IMR-90 (cell line): ENCODE results near the gene RAB4B.

Experiments used
- BHLHE40 ChIP-seq: fragments of 150-350 bp; IDR thresholded peaks from 2 replicates; pipeline ENCODE4 v1.6.1; 2016; ENCODE audit warnings: mild to moderate bottlenecking, low read depth, low read length
- CEBPB ChIP-seq: IDR thresholded peaks from 2 replicates; pipeline ENCODE4 v1.6.1; 2012; ENCODE audit warnings: low read depth, low read length, improper control_type of control experiment
- FOS ChIP-seq: fragments of 150-350 bp; IDR thresholded peaks from 2 replicates; pipeline ENCODE4 v1.6.1; 2016; ENCODE audit warnings: low read depth, low read length
- MAFK ChIP-seq: IDR thresholded peaks from 2 replicates; pipeline ENCODE4 v1.6.1; 2012; ENCODE audit warnings: low read depth, low read length, improper control_type of control experiment
- MAZ ChIP-seq: IDR thresholded peaks from 2 replicates; pipeline ENCODE4 v1.6.1; 2012; ENCODE audit warnings: low read depth, mild to moderate bottlenecking, low read length, improper control_type of control experiment, moderate library complexity, borderline replicate concordance
- MXI1 ChIP-seq: IDR thresholded peaks from 2 replicates; pipeline ENCODE4 v1.6.1; 2012; ENCODE audit warnings: low read depth, mild to moderate bottlenecking, low read length, moderate library complexity, borderline replicate concordance
- NFE2L2 ChIP-seq: fragments of 150-350 bp; IDR thresholded peaks from 2 replicates; pipeline ENCODE4 v1.6.1; 2016; ENCODE audit warnings: low read depth, mild to moderate bottlenecking, low read length
- POLR2A ChIP-seq: IDR thresholded peaks from 2 replicates; pipeline ENCODE4 v1.6.1; 2012; ENCODE audit warnings: mild to moderate bottlenecking, low read depth, low read length
- RAD21 ChIP-seq: IDR thresholded peaks from 2 replicates; pipeline ENCODE4 v1.6.1; 2012; ENCODE audit warnings: low read length, improper control_type of control experiment
- RFX5 ChIP-seq: IDR thresholded peaks from 2 replicates; pipeline ENCODE4 v1.8.0; 2012; ENCODE audit warnings: low read depth, mild to moderate bottlenecking, low read length, moderate library complexity
- SMC3 ChIP-seq: fragments of 150-350 bp; IDR thresholded peaks from 2 replicates; pipeline ENCODE4 v1.6.1; 2016; ENCODE audit warnings: low read depth, mild to moderate bottlenecking, antibody characterized with exemption, low read length, moderate library complexity
- TF ChIP-seq, protein P1 (sequence below): conservative IDR thresholded peaks from 2 replicates; pipeline ENCODE4 v1.5.1; 2012; ENCODE audit warnings: mild to moderate bottlenecking, low read depth, low read length, improper control_type of control experiment
- TF ChIP-seq, protein P2 (sequence below): fragments of 150-350 bp; IDR thresholded peaks from 2 replicates; pipeline ENCODE4 v1.6.1; 2017; ENCODE audit warnings: mild to moderate bottlenecking, antibody characterized with exemption, low read length, low read depth
- TF ChIP-seq, protein P3 (sequence below): fragments of 150-350 bp; IDR thresholded peaks from 2 replicates; pipeline ENCODE4 v1.6.1; 2016; ENCODE audit warnings: low read depth, mild to moderate bottlenecking, low read length, moderate library complexity, borderline replicate concordance

DNA sequence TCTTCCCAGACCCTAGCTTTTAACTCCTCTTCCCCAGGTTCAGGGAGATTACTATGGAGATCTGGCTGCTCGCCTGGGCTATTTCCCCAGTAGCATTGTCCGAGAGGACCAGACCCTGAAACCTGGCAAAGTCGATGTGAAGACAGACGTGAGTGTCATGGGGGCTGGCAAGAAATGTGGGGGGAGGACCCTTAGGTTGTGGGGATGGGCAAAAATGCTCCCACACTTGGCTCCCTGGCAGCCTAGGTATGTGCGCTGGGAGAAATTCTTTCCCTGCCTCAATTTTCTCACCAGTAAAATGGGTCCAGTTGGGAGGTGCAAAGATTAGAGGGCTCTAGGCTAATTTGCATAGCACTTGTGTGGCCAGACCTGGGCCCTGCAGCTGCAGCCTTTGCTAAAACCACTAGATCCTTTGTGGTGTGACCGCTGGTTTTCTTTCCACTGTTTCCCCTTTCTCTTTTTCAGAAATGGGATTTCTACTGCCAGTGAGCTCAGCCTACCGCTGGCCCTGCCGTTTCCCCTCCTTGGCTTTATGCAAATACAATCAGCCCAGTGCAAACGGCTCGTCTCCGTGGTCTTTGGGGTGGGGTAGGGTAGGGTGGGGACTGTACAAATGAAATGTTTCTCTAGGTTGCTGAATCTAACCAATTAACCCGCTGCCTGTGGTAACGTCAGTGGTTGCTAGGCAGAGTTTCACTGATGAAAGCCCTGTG, 959 bp upstream of the RAB4B start:
- TF ChIP-seq, protein P1, sequence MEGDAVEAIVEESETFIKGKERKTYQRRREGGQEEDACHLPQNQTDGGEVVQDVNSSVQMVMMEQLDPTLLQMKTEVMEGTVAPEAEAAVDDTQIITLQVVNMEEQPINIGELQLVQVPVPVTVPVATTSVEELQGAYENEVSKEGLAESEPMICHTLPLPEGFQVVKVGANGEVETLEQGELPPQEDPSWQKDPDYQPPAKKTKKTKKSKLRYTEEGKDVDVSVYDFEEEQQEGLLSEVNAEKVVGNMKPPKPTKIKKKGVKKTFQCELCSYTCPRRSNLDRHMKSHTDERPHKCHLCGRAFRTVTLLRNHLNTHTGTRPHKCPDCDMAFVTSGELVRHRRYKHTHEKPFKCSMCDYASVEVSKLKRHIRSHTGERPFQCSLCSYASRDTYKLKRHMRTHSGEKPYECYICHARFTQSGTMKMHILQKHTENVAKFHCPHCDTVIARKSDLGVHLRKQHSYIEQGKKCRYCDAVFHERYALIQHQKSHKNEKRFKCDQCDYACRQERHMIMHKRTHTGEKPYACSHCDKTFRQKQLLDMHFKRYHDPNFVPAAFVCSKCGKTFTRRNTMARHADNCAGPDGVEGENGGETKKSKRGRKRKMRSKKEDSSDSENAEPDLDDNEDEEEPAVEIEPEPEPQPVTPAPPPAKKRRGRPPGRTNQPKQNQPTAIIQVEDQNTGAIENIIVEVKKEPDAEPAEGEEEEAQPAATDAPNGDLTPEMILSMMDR, result no peak
- TF ChIP-seq CEBPB (no peak), POLR2A (no peak), FOS (no peak), RAD21 (no peak), MAZ (no peak), NFE2L2 (no peak), BHLHE40 (peak; percentile 28; the same call in 1 of the 2 replicates), SMC3 (no peak), MXI1 (no peak), RFX5 (peak; percentile 98), MAFK (no peak)
- TF ChIP-seq, protein P2, sequence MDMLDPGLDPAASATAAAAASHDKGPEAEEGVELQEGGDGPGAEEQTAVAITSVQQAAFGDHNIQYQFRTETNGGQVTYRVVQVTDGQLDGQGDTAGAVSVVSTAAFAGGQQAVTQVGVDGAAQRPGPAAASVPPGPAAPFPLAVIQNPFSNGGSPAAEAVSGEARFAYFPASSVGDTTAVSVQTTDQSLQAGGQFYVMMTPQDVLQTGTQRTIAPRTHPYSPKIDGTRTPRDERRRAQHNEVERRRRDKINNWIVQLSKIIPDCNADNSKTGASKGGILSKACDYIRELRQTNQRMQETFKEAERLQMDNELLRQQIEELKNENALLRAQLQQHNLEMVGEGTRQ, result no peak
- TF ChIP-seq, protein P3, sequence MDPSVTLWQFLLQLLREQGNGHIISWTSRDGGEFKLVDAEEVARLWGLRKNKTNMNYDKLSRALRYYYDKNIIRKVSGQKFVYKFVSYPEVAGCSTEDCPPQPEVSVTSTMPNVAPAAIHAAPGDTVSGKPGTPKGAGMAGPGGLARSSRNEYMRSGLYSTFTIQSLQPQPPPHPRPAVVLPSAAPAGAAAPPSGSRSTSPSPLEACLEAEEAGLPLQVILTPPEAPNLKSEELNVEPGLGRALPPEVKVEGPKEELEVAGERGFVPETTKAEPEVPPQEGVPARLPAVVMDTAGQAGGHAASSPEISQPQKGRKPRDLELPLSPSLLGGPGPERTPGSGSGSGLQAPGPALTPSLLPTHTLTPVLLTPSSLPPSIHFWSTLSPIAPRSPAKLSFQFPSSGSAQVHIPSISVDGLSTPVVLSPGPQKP, result no peak
